Fibroblast of skin of abdomen (primary cell): Measurements from ENCODE around the gene KCNJ12. TPM values are rescaled to one million over a fixed set of nuclear protein-coding genes. Genes with fewer than 3 reads are reported as not detected.
A peak's percentile ranks its signal among the peaks of the same experiment; 100 is the strongest.
"Not testable (repeated sequence)": the region's sequence is repeated elsewhere in the genome, so short reads cannot be mapped to it uniquely, and the experiment has no call there.

Experiments
- DNase-seq: peaks from one replicate; pipeline ENCODE4 v3.0.0-alpha.2; 2013
- polyA plus RNA-seq, 2 experiments: library from polyadenylated mRNA; unstranded; fragments of 120-200 nt; gene quantifications; one replicate each; pipeline ENCODE4 v1.2.1, GENCODE V29; 2013; ENCODE audit not compliant: insufficient read length in 2 of 2

KCNJ12 gene
- 0.48 TPM for polyA plus RNA-seq (2013, experiment 1 of 2; ENCODE audit: insufficient read length)
- 0.47 TPM for polyA plus RNA-seq (2013, experiment 2 of 2; ENCODE audit: insufficient read length)

GRCh38 chr17:21376081-21376758 is at the start of gene KCNJ12:
Gene KCNJ12, plus strand, starts transcription at chr17:21376357. Its CDS starts 38,986 bp downstream, at chr17:21415343.
- peak; percentile 10 for DNase-seq

- not testable (repeated sequence) for DNase-seq
Observed at GRCh38 chr17:21327921-21328320, 48.2 kb upstream of the KCNJ12 start.

DNA sequence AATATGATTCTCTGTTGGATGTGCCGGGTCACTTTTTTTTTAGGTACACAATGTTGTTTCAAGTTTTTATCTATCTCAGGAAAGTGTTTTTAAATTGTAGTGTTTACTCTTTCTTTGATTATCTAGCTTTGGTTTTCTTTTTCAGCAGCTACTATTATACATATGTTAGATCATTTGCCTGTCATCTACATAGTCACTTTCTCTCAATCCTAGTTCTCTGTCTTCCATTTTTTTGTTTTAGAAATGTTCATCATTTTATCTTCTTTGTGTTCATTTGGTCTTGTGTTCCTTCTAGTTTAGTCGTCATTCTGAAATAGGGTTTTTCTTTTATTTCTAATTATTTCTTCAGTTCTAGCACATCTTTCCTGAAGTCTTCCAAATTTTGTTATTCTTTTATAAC is 47.4 kb upstream of the KCNJ12 start:
- not testable (repeated sequence) for DNase-seq

GRCh38 chr17:21330436-21331160 is 45.6 kb upstream of the KCNJ12 start:
- no peak for DNase-seq

- DNase-seq: not testable (repeated sequence)
Observed at GRCh38 chr17:21336541-21337294, 39.4 kb upstream of the KCNJ12 start.

- DNase-seq: not testable (repeated sequence)
Observed at GRCh38 chr17:21337981-21338625, 38.1 kb upstream of the KCNJ12 start.

GRCh38 chr17:21339011-21339410 is 37.1 kb upstream of the KCNJ12 start:
- DNase-seq: no peak

- not testable (repeated sequence) for DNase-seq
Observed at GRCh38 chr17:21339571-21339970, 36.6 kb upstream of the KCNJ12 start.

GRCh38 chr17:21340407-21340806 is 35.8 kb upstream of the KCNJ12 start:
- DNase-seq: not testable (repeated sequence)

GRCh38 chr17:21341279-21341678 is 34.9 kb upstream of the KCNJ12 start:
- not testable (repeated sequence) for DNase-seq

DNA sequence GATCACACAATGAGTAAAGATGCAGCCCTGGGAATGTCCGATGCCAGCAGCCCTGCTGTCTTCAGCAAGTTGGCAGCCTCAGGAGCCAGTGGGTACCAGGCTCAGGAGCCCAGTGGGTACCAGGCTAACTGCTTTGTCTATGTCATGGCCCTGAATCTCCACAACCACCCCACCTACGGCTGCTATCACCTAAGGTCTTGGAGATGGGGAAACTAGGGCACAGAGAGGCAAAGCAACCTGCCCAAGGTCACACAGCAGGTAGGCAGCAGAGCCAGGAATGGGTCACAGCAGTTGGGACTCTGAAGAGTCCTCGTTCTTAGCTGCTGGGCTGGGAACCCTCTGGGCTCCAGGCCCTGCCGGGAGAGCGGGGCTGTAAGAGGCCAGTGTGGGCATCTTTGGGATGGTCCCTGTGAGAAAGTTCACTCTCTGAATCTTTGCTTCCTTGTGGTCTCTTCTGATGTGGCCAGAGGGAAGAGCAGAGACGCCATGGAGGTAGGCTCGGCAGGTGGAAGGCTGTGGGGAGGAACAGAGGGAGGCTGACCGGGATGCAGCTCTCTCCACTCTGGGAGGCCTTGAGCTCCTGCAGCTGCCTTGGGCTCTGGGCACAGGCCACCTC is 34.1 kb upstream of the KCNJ12 start:
- DNase-seq: not testable (repeated sequence)

GRCh38 chr17:21343061-21343949 is 32.9 kb upstream of the KCNJ12 start:
- DNase-seq: not testable (repeated sequence)

DNA sequence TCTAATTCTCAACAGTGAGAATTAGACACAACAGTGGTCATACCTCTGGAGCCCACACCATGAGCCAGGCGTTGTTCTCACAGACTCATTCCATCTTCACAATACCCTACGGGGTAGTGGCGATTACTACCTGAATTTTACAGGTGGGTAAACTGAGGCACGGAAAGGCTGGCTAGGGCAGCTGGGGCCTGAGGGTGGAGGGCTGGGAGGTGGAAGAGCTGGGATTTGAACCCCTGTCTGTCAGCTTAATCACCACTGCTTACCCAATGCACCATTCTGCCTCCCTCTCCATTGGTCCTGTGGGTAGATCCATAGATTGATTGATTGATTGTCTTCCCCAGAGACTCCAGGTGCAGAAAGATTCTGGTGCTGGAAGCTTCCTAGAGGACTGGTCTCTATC is 31.4 kb upstream of the KCNJ12 start:
- not testable (repeated sequence) for DNase-seq

DNA sequence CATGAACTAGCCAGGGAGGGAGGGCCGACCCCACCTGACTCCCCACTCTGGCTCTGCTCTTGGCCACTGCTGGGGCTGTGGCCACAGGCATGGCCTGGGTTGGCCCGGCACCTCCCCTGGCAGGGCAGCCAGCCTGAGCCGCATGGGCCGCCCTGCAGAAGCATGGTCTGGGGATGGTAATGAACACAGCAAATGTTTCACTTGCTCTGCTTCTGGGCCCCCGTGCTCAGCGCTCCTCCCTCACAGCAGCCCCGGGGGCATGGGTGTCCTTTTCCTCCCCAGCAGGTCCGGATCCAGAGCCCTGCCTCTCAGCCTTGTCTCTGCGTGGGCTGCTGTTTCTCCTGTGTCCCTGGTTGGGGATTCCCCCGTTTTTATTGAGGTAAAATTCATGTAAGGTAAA is 30.9 kb upstream of the KCNJ12 start:
- DNase-seq: no peak

- not testable (repeated sequence) for DNase-seq
Observed at GRCh38 chr17:21346107-21346506, 30.1 kb upstream of the KCNJ12 start.

DNA sequence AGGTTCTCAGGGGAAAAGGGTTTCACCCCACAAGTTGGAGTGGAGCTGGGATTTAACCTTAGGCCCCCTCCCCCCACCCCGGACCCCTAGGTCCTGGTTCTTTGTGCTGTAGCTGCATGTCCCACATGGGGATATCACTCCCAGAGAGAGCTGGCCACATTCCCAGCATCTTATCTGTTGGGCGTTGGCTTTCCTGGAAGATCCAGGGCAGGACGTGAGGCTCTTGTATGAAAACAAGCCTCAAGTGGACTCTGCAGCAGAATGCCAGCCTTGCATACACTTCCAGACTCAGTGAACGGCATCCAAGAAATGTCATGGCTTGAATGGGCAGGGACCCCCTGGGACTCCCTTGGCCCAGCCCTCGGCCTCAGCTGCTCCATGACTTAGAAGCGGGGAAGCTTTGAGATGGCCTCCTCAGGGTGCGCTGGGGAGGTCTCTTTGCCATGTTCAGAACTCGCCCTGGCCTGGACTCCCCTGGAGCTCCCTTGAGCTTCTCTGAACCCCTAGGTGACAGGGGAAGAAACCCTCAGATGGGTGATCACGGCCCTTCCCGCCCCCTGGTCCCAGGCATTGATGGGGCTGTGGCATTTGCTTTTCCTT is 29.4 kb upstream of the KCNJ12 start:
- not testable (repeated sequence) for DNase-seq

DNA sequence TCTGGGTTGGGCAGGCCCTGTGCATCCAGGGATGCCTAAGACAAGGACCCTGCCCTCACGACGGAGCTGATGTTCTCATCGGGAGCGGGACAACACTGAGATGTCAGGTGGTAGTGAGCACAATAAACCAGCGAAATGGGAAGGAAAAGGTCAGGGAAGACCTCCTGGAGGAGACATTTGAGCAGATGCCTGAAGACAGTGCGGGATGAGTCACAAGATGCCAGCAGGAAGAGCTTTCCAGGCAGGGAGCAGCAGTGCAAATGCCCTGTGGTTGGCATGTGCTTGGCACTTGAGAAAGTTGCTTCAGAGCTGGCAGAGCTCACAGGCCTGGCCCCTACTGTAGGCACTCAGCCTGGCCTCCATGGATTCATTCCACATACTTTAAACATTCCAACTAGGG is 28.5 kb upstream of the KCNJ12 start:
- not testable (repeated sequence) for DNase-seq

- DNase-seq: not testable (repeated sequence)
Observed at GRCh38 chr17:21348081-21348925, 27.9 kb upstream of the KCNJ12 start.

DNA sequence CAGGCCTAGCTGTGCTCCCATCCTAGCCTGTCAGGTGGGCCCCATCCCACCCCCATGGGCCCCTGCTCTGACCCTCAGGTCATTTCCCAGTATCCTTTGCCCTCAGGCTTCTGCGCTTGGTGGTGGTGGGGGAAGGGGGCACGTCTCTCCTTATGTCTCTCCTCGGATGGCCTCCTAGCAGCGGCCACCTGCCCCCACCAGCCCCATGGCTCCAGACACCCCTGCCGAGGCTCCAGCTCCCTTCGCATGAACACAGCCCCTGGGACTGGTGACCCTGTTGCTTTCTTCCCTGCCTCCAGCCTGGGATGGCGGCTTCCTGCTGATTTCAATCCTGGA is 27.3 kb upstream of the KCNJ12 start:
- DNase-seq: not testable (repeated sequence)
